Measurements from ENCODE around the gene ULK1. TPM values are rescaled to one million over a fixed set of nuclear protein-coding genes. Genes with fewer than 3 reads are reported as not detected.

Gene ULK1
- total RNA-seq, 2 experiments from 2014 or later: 35.2 to 42.2 TPM

- Mint-ChIP-seq H3K4me1 (peaks cover 27% of the 10 kb centered on the region), H3K27me3 (no peaks in the 10 kb centered on the region), H3K4me3 (peak overlapping the region; percentile 99), H3K27ac (peak overlapping the region; percentile 91), H3K36me3 (ENCODE audit: low read depth) (peaks cover 25% of the 10 kb centered on the region), H3K9me3 (no peaks in the 10 kb centered on the region)
- ChIA-PET CTCF (interaction anchor here (0.6 to 1.5 kb wide), 5 partner anchors 9 to 94 kb away, joined by 3 to 8 read pairs (median 4); partner anchors contain the start of gene EP400), POLR2A (interaction anchor here (0.6 to 3.8 kb wide), 17 partner anchors 11 to 1049 kb away, joined by 3 to 34 read pairs (median 4); partner anchors contain the start of genes EP400 and SFSWAP)
- DNase-seq: peak; percentile 60
Observed at GRCh38 chr12:131929581-131930456, 35.4 kb downstream of the ULK1 start.

GRCh38 chr12:131930510-131930909 is 36.1 kb downstream of the ULK1 start:
- Mint-ChIP-seq H3K27me3 (no peaks in the 10 kb centered on the region), H3K9me3 (no peaks in the 10 kb centered on the region), H3K4me3 (peak overlapping the region; percentile 76), H3K4me1 (peaks cover 26% of the 10 kb centered on the region), H3K36me3 (ENCODE audit: low read depth) (peaks cover 28% of the 10 kb centered on the region), H3K27ac (peak overlapping the region; percentile 82)
- ChIA-PET CTCF (interaction anchor here (0.6 to 1.5 kb wide), 5 partner anchors 8 to 95 kb away, joined by 3 to 8 read pairs (median 4); partner anchors contain the start of gene EP400), POLR2A (interaction anchor here (0.6 to 3.8 kb wide), 13 partner anchors 10 to 1050 kb away, joined by 3 to 34 read pairs (median 5); partner anchors contain the start of genes EP400 and SFSWAP)
- DNase-seq: no peak

- H3K27me3 Mint-ChIP-seq: no peaks in the 10 kb centered on the region
- peaks cover 21% of the 10 kb centered on the region for H3K4me1 Mint-ChIP-seq
- H3K27ac Mint-ChIP-seq: no peak overlapping the region
- DNase-seq: no peak
- ChIA-PET CTCF (no interaction called here), POLR2A (no interaction called here)
- no peaks in the 10 kb centered on the region for H3K9me3 Mint-ChIP-seq
- H3K4me3 Mint-ChIP-seq: no peak overlapping the region
- H3K36me3 Mint-ChIP-seq (ENCODE audit: low read depth): peaks cover 37% of the 10 kb centered on the region
Observed at GRCh38 chr12:131933387-131933786, 39.0 kb downstream of the ULK1 start.

GRCh38 chr12:131934535-131934934 is 40.1 kb downstream of the ULK1 start:
- Mint-ChIP-seq H3K36me3 (ENCODE audit: low read depth) (peaks cover 42% of the 10 kb centered on the region), H3K27ac (no peak overlapping the region), H3K4me1 (peaks cover 19% of the 10 kb centered on the region), H3K27me3 (no peaks in the 10 kb centered on the region), H3K4me3 (no peak overlapping the region), H3K9me3 (no peaks in the 10 kb centered on the region)
- ChIA-PET POLR2A (no interaction called here), CTCF (no interaction called here)
- DNase-seq: no peak

GRCh38 chr12:131938082-131938481 is 43.7 kb downstream of the ULK1 start:
- H3K36me3 Mint-ChIP-seq (ENCODE audit: low read depth): peaks cover 46% of the 10 kb centered on the region
- ChIA-PET CTCF (interaction anchor here (0.6 to 1.1 kb wide), 2 partner anchors 8 to 10 kb away, joined by 4 to 8 read pairs; no protein-coding TSS in a partner anchor), POLR2A (interaction anchor here (0.9 kb wide), 1 partner anchor 227 kb away, joined by 3 read pairs; the partner anchor contains the start of gene SFSWAP)

GRCh38 chr12:131939007-131939406 is 44.6 kb downstream of the ULK1 start:
- no peak overlapping the region for H3K4me3 Mint-ChIP-seq
- CTCF ChIA-PET: interaction anchor here (1.1 kb wide), 1 partner anchor 9 kb away, joined by 4 read pairs; no protein-coding TSS in a partner anchor
- peaks cover 2% of the 10 kb centered on the region for H3K4me1 Mint-ChIP-seq
- no peaks in the 10 kb centered on the region for H3K27me3 Mint-ChIP-seq
- no peak for DNase-seq
- H3K36me3 Mint-ChIP-seq (ENCODE audit: low read depth): peaks cover 46% of the 10 kb centered on the region
- no peaks in the 10 kb centered on the region for H3K9me3 Mint-ChIP-seq
- POLR2A ChIA-PET: interaction anchor here (0.6 kb wide), 1 partner anchor 139 kb away, joined by 3 read pairs; no protein-coding TSS in a partner anchor
- no peak overlapping the region for H3K27ac Mint-ChIP-seq

More at GRCh38 chr12:131938082-131938481, 43.7 kb downstream of the ULK1 start:
- H3K9me3 Mint-ChIP-seq: no peaks in the 10 kb centered on the region
- H3K4me3 Mint-ChIP-seq: no peak overlapping the region
- H3K27me3 Mint-ChIP-seq: no peaks in the 10 kb centered on the region
- H3K27ac Mint-ChIP-seq: no peak overlapping the region
- peaks cover 2% of the 10 kb centered on the region for H3K4me1 Mint-ChIP-seq
- no peak for DNase-seq

- no peaks in the 10 kb centered on the region for H3K9me3 Mint-ChIP-seq
- POLR2A ChIA-PET: interaction anchor here (1.8 kb wide), 1 partner anchor 10 kb away, joined by 6 read pairs; no protein-coding TSS in a partner anchor
- CTCF ChIA-PET: no interaction called here
- H3K4me1 Mint-ChIP-seq: peaks cover 2% of the 10 kb centered on the region
- DNase-seq: no peak
- no peak overlapping the region for H3K4me3 Mint-ChIP-seq
- H3K27me3 Mint-ChIP-seq: no peaks in the 10 kb centered on the region
- no peak overlapping the region for H3K27ac Mint-ChIP-seq
- H3K36me3 Mint-ChIP-seq (ENCODE audit: low read depth): peaks cover 47% of the 10 kb centered on the region
Observed at GRCh38 chr12:131940141-131940547, 45.7 kb downstream of the ULK1 start.

GRCh38 chr12:131941116-131941986 is 46.9 kb downstream of the ULK1 start:
- ChIA-PET CTCF (no interaction called here), POLR2A (interaction anchor here (0.9 to 1.8 kb wide), 2 partner anchors 11 kb away, joined by 4 to 6 read pairs; no protein-coding TSS in a partner anchor)
- no peak overlapping the region for H3K4me3 Mint-ChIP-seq
- no peak for DNase-seq
- peaks cover 2% of the 10 kb centered on the region for H3K4me1 Mint-ChIP-seq
- H3K36me3 Mint-ChIP-seq (ENCODE audit: low read depth): peaks cover 45% of the 10 kb centered on the region
- no peak overlapping the region for H3K27ac Mint-ChIP-seq
- H3K9me3 Mint-ChIP-seq: no peaks in the 10 kb centered on the region
- no peaks in the 10 kb centered on the region for H3K27me3 Mint-ChIP-seq

GRCh38 chr12:131941987-131942341 is 47.5 kb downstream of the ULK1 start:
- Mint-ChIP-seq H3K27ac (no peak overlapping the region), H3K4me3 (no peak overlapping the region), H3K9me3 (no peaks in the 10 kb centered on the region), H3K4me1 (peaks cover 2% of the 10 kb centered on the region), H3K36me3 (ENCODE audit: low read depth) (peaks cover 45% of the 10 kb centered on the region), H3K27me3 (no peaks in the 10 kb centered on the region)
- ChIA-PET POLR2A (interaction anchor here (0.9 kb wide), 1 partner anchor 12 kb away, joined by 4 read pairs; no protein-coding TSS in a partner anchor), CTCF (no interaction called here)
- no peak for DNase-seq

GRCh38 chr12:131942671-131943070 is 48.2 kb downstream of the ULK1 start:
- no peaks in the 10 kb centered on the region for H3K27me3 Mint-ChIP-seq
- no peak for DNase-seq
- no peak overlapping the region for H3K4me3 Mint-ChIP-seq
- ChIA-PET CTCF (no interaction called here), POLR2A (interaction anchor here (0.9 to 1.2 kb wide), 2 partner anchors 12 to 13 kb away, joined by 4 read pairs; no protein-coding TSS in a partner anchor)
- peaks cover 6% of the 10 kb centered on the region for H3K4me1 Mint-ChIP-seq
- no peak overlapping the region for H3K27ac Mint-ChIP-seq
- H3K9me3 Mint-ChIP-seq: no peaks in the 10 kb centered on the region
- peaks cover 42% of the 10 kb centered on the region for H3K36me3 Mint-ChIP-seq (ENCODE audit: low read depth)

GRCh38 chr12:131943389-131943788 is 49.0 kb downstream of the ULK1 start:
- Mint-ChIP-seq H3K36me3 (ENCODE audit: low read depth) (peaks cover 38% of the 10 kb centered on the region), H3K4me1 (peaks cover 12% of the 10 kb centered on the region), H3K27me3 (no peaks in the 10 kb centered on the region), H3K9me3 (no peaks in the 10 kb centered on the region), H3K4me3 (no peak overlapping the region), H3K27ac (no peak overlapping the region)
- CTCF ChIA-PET: no interaction called here
- POLR2A ChIA-PET: interaction anchor here (1.2 kb wide), 1 partner anchor 13 kb away, joined by 4 read pairs; no protein-coding TSS in a partner anchor
- no peak for DNase-seq

GRCh38 chr12:131943876-131944275 is 49.5 kb downstream of the ULK1 start:
- H3K36me3 Mint-ChIP-seq (ENCODE audit: low read depth): peaks cover 37% of the 10 kb centered on the region
- H3K9me3 Mint-ChIP-seq: no peaks in the 10 kb centered on the region
- ChIA-PET POLR2A (interaction anchor here (1.2 kb wide), 1 partner anchor 14 kb away, joined by 4 read pairs; no protein-coding TSS in a partner anchor), CTCF (no interaction called here)
- no peak for DNase-seq
- peaks cover 17% of the 10 kb centered on the region for H3K4me1 Mint-ChIP-seq
- H3K27ac Mint-ChIP-seq: no peak overlapping the region
- no peaks in the 10 kb centered on the region for H3K27me3 Mint-ChIP-seq
- H3K4me3 Mint-ChIP-seq: no peak overlapping the region

All from activated CD4-positive, alpha-beta memory T cell treated with anti-CD3 and anti-CD28 coated beads, Interleukin-2, amount 10 ng/mL, durations not matched to agents 7 days and 5 days (primary cell).